Stimulated activated CD8-positive, alpha-beta memory T cell treated with anti-CD3 and anti-CD28 coated beads, Interleukin-15, amount 100 ng/mL, for 48 hours (primary cell): ENCODE measurements around the gene NDN.

Experiments used
- DNase-seq, 2 donors: peaks; one replicate each; pipeline ENCODE4 v3.0.0-alpha.2; 2020; ENCODE audit warnings: low read depth in 2 of 2

NDN gene

GRCh38 chr15:23642413-23643044 is 44.6 kb downstream of the NDN start:
- DNase-seq = no peak
